SU-DHL-6 (cell line): ENCODE data around the gene PTPN4.

Experiments
- EZH2phosphoT487 ChIP-seq: fragments of 200-600 bp; sonication (generic), shearing (Covaris generic); conservative IDR thresholded peaks from 2 replicates; pipeline ENCODE4 v1.6.1; 2018; ENCODE audit warnings: mild to moderate bottlenecking, antibody characterized with exemption, low read length, moderate library complexity, mixed read lengths
- TF ChIP-seq, protein P1 (sequence below): fragments of 200-600 bp; sonication (generic); IDR thresholded peaks from one replicate; pipeline ENCODE4 v1.5.1; 2017; ENCODE audit warnings: antibody characterized with exemption, mild to moderate bottlenecking, low read length, moderate library complexity; ENCODE audit not compliant: insufficient read depth, poor library complexity, severe bottlenecking

DNA sequence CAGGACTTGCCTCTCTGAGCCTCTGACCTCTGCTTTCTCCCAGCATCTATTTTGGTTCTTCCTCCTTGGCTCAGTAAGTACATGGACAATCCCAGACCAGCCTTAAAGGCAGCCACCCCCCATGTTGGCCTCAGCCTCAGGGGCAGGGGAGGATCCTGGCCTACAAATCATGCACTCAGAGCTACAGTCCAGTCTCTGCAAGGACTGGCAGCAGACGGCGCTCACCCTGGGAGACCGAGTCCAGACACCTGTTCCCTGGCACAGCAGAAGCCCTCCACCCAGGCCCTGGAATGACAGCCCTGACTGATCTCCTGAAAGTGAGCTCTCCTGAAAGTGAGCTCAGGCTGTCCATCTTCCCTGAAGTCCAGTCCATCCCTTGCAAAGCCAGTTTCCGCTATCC, 25.7 kb upstream of the PTPN4 start:
- TF ChIP-seq, protein P1, sequence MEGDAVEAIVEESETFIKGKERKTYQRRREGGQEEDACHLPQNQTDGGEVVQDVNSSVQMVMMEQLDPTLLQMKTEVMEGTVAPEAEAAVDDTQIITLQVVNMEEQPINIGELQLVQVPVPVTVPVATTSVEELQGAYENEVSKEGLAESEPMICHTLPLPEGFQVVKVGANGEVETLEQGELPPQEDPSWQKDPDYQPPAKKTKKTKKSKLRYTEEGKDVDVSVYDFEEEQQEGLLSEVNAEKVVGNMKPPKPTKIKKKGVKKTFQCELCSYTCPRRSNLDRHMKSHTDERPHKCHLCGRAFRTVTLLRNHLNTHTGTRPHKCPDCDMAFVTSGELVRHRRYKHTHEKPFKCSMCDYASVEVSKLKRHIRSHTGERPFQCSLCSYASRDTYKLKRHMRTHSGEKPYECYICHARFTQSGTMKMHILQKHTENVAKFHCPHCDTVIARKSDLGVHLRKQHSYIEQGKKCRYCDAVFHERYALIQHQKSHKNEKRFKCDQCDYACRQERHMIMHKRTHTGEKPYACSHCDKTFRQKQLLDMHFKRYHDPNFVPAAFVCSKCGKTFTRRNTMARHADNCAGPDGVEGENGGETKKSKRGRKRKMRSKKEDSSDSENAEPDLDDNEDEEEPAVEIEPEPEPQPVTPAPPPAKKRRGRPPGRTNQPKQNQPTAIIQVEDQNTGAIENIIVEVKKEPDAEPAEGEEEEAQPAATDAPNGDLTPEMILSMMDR, result no peak
- no peak for TF ChIP-seq EZH2phosphoT487
